Neuronal stem cell (in vitro differentiated cells): ENCODE data around the gene SULT1A1.
"Not testable (repeated sequence)": the region's sequence is repeated elsewhere in the genome, so short reads cannot be mapped to it uniquely, and the experiment has no call there.

Source experiments
- DNase-seq: peaks from one replicate; pipeline ENCODE4 v3.0.0-alpha.2; 2013; ENCODE audit warnings: low spot score
- H2AFZ ChIP-seq: one replicate; pipeline ENCODE4 v1.6.1; 2013; ENCODE audit warnings: mild to moderate bottlenecking, low read length, inconsistent platforms
- H2AK5ac ChIP-seq: 2 replicates; pipeline ENCODE4 v1.6.1; 2013; ENCODE audit warnings: low read depth, mild to moderate bottlenecking, inconsistent platforms, low read length, moderate library complexity, mixed read lengths
- H2BK120ac ChIP-seq: 2 replicates; pipeline ENCODE4 v1.6.1; 2013; ENCODE audit warnings: low read depth, mild to moderate bottlenecking, inconsistent platforms, low read length, moderate library complexity, mixed read lengths
- H2BK12ac ChIP-seq: one replicate; pipeline ENCODE4 v1.6.1; 2013; ENCODE audit warnings: low read length, inconsistent platforms
- H2BK15ac ChIP-seq: 2 replicates; pipeline ENCODE4 v1.6.1; 2013; ENCODE audit warnings: mild to moderate bottlenecking, low read length, inconsistent platforms, mixed read lengths
- H2BK5ac ChIP-seq: one replicate; pipeline ENCODE4 v1.6.1; 2013; ENCODE audit warnings: inconsistent platforms, mild to moderate bottlenecking, low read length, moderate library complexity
- H3K14ac ChIP-seq: one replicate; pipeline ENCODE4 v1.6.1; 2013; ENCODE audit warnings: low read length, inconsistent platforms
- H3K18ac ChIP-seq: 2 replicates; pipeline ENCODE4 v1.6.1; 2013; ENCODE audit warnings: low read length, inconsistent platforms
- H3K23ac ChIP-seq: 2 replicates; pipeline ENCODE4 v1.6.1; 2013; ENCODE audit warnings: low read depth, mild to moderate bottlenecking, mixed read lengths, low read length, inconsistent platforms; ENCODE audit not compliant: poor library complexity
- H3K27ac ChIP-seq: replicated peaks from 3 replicates; pipeline ENCODE4 v1.5.1; 2013; ENCODE audit warnings: low read length, inconsistent platforms
- H3K27me3 ChIP-seq, 3 experiments: 2 replicates each; pipeline ENCODE4 v1.6.1; 2013; ENCODE audit warnings: low read length in 3 of 3, mild to moderate bottlenecking in 2 of 3, inconsistent platforms in 1 of 3, low read depth in 1 of 3, mixed read lengths in 1 of 3, moderate library complexity in 1 of 3; ENCODE audit not compliant: control insufficient read depth in 3 of 3, insufficient read depth in 3 of 3
- H3K36me3 ChIP-seq, 2 donors: replicated peaks in 1 of 2; 2 replicates each; pipeline ENCODE4 v1.6.1; 2013; ENCODE audit warnings: low read length in 2 of 2; ENCODE audit not compliant: control insufficient read depth in 2 of 2, insufficient read depth in 2 of 2
- H3K4ac ChIP-seq: 2 replicates; pipeline ENCODE4 v1.6.1; 2013; ENCODE audit warnings: inconsistent platforms, mild to moderate bottlenecking, low read length, moderate library complexity
- H3K4me1 ChIP-seq, 2 donors: 1 replicate in 1 of 2; 2 replicates in 1 of 2; pipeline ENCODE4 v1.6.1; 2013; ENCODE audit warnings: low read length in 2 of 2, low read depth in 1 of 2; ENCODE audit not compliant: control insufficient read depth in 2 of 2, insufficient read depth in 1 of 2
- H3K4me2 ChIP-seq: one replicate; pipeline ENCODE4 v1.6.1; 2013; ENCODE audit warnings: mild to moderate bottlenecking, low read length, inconsistent platforms; ENCODE audit not compliant: insufficient read depth, poor library complexity, severe bottlenecking
- H3K4me3 ChIP-seq, 2 donors: 2 replicates each; pipeline ENCODE4 v1.5.1; 2013; ENCODE audit warnings: low read length in 2 of 2, mild to moderate bottlenecking in 2 of 2, inconsistent platforms in 1 of 2, moderate library complexity in 1 of 2
- H3K79me1 ChIP-seq: one replicate; pipeline ENCODE4 v1.6.1; 2013; ENCODE audit warnings: low read depth, mild to moderate bottlenecking, inconsistent platforms, low read length, moderate library complexity
- H3K9ac ChIP-seq: one replicate; pipeline ENCODE4 v1.6.1; 2013; ENCODE audit warnings: mild to moderate bottlenecking, low read depth, low read length, inconsistent platforms; ENCODE audit not compliant: poor library complexity
- H3K9me3 ChIP-seq, 2 donors: replicated peaks in 1 of 2; 2 replicates each; pipeline versions ENCODE3 to v1.6.1; 2013; ENCODE audit warnings: low read length in 2 of 2, mild to moderate bottlenecking in 2 of 2, inconsistent platforms in 1 of 2, low read depth in 1 of 2, mixed read lengths in 1 of 2, moderate library complexity in 1 of 2; ENCODE audit not compliant: control insufficient read depth in 2 of 2, insufficient read depth in 1 of 2
- H4K8ac ChIP-seq: one replicate; pipeline ENCODE4 v1.6.1; 2013; ENCODE audit warnings: low read depth, mild to moderate bottlenecking, inconsistent platforms, low read length, moderate library complexity
- H4K91ac ChIP-seq: one replicate; pipeline ENCODE4 v1.6.1; 2013; ENCODE audit warnings: low read length, low read depth, mild to moderate bottlenecking, inconsistent platforms; ENCODE audit not compliant: poor library complexity
- WGBS, 2 donors: extraction: QIAGEN DNeasy Blood & Tissue Kit; methylation state at CpG; one replicate each; pipeline ENCODE4 v1.1.7; 2013; ENCODE audit warnings: missing lambda C conversion rate in 2 of 2, mixed read lengths in 1 of 2; ENCODE audit not compliant: insufficient read length in 2 of 2, insufficient replicate concordance in 1 of 2; ENCODE audit errors: extremely low coverage in 2 of 2; 5-methylcytosine and 5-hydroxymethylcytosine counted together

SULT1A1 gene

GRCh38 chr16:28612359-28613280 is 2.8 kb upstream of the SULT1A1 start:
- H4K91ac ChIP-seq, H2AFZ ChIP-seq, H3K9me3 ChIP-seq, H2BK15ac ChIP-seq, H3K18ac ChIP-seq, H4K8ac ChIP-seq, H3K4me3 ChIP-seq, H3K4me2 ChIP-seq, H3K14ac ChIP-seq, H2BK5ac ChIP-seq, H2BK12ac ChIP-seq, H3K36me3 ChIP-seq, H3K27me3 ChIP-seq, H3K4me1 ChIP-seq, DNase-seq, H3K9ac ChIP-seq, H3K23ac ChIP-seq, H3K4ac ChIP-seq, H2BK120ac ChIP-seq, H2AK5ac ChIP-seq, H3K27ac ChIP-seq, H3K79me1 ChIP-seq: not testable (repeated sequence)
- WGBS, 2 donors: no CpG with 5 or more reads among the region's 17 CpGs

GRCh38 chr16:28610595-28611191 is 849 bp upstream of the SULT1A1 start:
- peaks cover 0 to 7% of the 10 kb centered on the region in 2 donors for H3K4me1 ChIP-seq
- H2AFZ ChIP-seq: peak overlapping the region; percentile 22
- H3K36me3 ChIP-seq: no peaks in the 10 kb centered on the region
- H3K23ac ChIP-seq: no peak overlapping the region
- peak overlapping the region; percentile 38 for H3K14ac ChIP-seq
- no peak overlapping the region for H2BK12ac ChIP-seq
- WGBS, 2 donors: no CpG with 5 or more reads among the region's 10 CpGs
- no peaks in the 10 kb centered on the region for H3K27me3 ChIP-seq
- no peak overlapping the region for H2AK5ac ChIP-seq
- no peak overlapping the region for H3K4me3 ChIP-seq
- H4K8ac ChIP-seq: no peak overlapping the region
- H3K4me2 ChIP-seq: no peak overlapping the region
- H3K9ac ChIP-seq: no peak overlapping the region
- no peak overlapping the region for H3K27ac ChIP-seq
- no peak overlapping the region for H2BK120ac ChIP-seq
- no peak overlapping the region for H2BK5ac ChIP-seq
- H3K4ac ChIP-seq: no peak overlapping the region
- peak overlapping the region; percentile 28 for H3K18ac ChIP-seq
- H3K9me3 ChIP-seq: no peaks in the 10 kb centered on the region
- no peaks in the 10 kb centered on the region for H3K79me1 ChIP-seq
- H4K91ac ChIP-seq: no peak overlapping the region
- H2BK15ac ChIP-seq: no peak overlapping the region
- DNase-seq: no peak

DNA sequence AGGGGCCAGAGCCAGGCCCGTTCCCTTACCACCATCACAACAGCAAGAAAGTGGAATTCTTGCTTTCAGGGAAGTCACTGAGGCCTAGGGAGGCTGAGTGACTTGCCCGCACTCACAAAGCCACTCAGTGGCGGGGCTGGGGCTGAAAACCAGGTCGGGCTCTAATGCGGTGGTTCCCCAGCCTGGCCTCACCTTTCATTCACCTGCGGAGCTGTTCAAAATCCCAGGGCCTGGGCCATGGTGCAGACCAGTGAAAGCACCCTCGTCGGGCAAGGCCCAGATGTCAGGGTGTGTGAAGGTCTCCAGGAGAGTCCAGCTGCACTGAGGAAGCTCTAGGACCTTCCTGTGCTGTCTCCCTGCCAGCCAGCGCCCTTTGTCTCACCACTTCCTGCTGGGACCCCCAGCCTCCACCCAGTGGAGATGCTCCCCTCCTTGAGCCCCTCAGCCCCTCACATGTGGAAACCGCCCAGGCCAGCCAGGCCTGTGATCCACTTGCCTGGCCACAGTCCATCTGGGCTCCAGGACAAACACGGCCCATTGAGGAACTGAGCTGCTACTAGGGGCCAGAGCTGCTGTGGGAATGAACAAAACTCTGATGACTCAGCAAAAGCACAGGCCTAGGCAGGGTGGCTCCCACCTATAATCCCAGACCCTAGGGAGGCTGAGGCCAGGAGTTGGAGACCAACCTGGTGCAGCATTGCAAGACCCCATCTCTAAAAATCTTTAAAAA is 812 bp downstream of the SULT1A1 start:
- H3K79me1 ChIP-seq, H3K27ac ChIP-seq, H3K4me2 ChIP-seq, DNase-seq, H2BK12ac ChIP-seq, H3K23ac ChIP-seq, H3K27me3 ChIP-seq, H4K8ac ChIP-seq, H3K36me3 ChIP-seq, H2AK5ac ChIP-seq, H3K4me3 ChIP-seq, H3K18ac ChIP-seq, H3K9me3 ChIP-seq, H2BK120ac ChIP-seq, H4K91ac ChIP-seq, H2AFZ ChIP-seq, H3K4me1 ChIP-seq: not testable (repeated sequence)
- H3K9ac ChIP-seq: peak overlapping the region; percentile 21
- peak overlapping the region; percentile 66 for H3K4ac ChIP-seq
- H3K14ac ChIP-seq: peak overlapping the region; percentile 21
- H2BK5ac ChIP-seq: peak overlapping the region; percentile 53
- peak overlapping the region; percentile 58 for H2BK15ac ChIP-seq
- no CpG with 5 or more reads among the region's 11 CpGs for WGBS, 2 donors

- no CpG with 5 or more reads among the region's 7 CpGs for WGBS, 2 donors
- not testable (repeated sequence) for H2BK120ac ChIP-seq, H3K9ac ChIP-seq, H3K4ac ChIP-seq, H3K27me3 ChIP-seq, H3K79me1 ChIP-seq, H3K27ac ChIP-seq, H2BK5ac ChIP-seq, H3K36me3 ChIP-seq, DNase-seq, H3K18ac ChIP-seq, H3K4me2 ChIP-seq, H3K9me3 ChIP-seq, H3K4me3 ChIP-seq, H4K8ac ChIP-seq, H2BK12ac ChIP-seq, H2AFZ ChIP-seq, H3K23ac ChIP-seq, H4K91ac ChIP-seq, H3K14ac ChIP-seq, H2AK5ac ChIP-seq, H2BK15ac ChIP-seq, H3K4me1 ChIP-seq
Measured at GRCh38 chr16:28608496-28608808, 1.4 kb downstream of the SULT1A1 start.
